Fibroblast of upper back skin (primary cell): ENCODE data around the gene GNAT3.

Experiments used
- DNase-seq: peaks from one replicate; pipeline ENCODE4 v3.0.0-alpha.2; 2013

Gene GNAT3

DNA sequence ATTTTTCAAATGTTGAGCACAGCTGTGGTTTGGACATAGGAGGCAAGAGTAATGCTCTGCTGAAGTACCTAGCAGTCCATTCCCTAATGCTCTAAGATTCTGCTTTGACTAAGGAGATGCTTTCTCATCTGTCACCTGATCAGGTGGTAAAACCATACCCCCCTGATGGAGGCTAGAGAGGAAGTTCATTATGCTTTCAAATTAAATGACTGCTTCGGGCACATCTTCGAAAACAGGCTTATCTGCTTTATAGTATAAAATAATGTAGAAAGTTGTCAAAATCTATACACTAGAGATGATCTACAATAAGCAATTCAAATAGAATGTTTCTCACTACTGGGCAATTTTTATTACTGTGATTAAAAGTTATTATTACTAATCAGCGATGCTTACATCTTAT lies at the start of gene GNAT3:
GNAT3 (minus strand) TSS at position 101 of the 400 bp plus-strand sequence. CDS start 138 bp downstream, outside the sequence.
- DNase-seq, result no peak

DNA sequence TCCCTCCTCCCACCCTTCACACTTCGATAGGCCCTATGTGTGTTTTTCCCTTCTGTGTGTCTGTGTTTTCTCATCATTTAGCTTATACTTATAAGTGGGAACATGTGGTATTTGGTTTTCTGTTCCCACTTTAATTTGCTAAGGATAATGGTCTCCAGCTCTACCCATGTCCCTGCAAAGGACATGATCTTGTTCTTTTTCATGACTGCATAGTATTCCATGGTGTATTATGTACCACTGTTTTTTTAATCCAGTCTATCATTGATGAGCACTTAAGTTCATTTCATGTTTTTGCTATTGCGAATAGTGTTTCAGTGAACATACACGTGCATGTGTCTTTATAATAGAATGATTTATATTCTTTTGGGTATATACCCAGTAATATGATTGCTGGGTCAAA lies 46.3 kb upstream of the GNAT3 start:
- DNase-seq, result no peak

DNA sequence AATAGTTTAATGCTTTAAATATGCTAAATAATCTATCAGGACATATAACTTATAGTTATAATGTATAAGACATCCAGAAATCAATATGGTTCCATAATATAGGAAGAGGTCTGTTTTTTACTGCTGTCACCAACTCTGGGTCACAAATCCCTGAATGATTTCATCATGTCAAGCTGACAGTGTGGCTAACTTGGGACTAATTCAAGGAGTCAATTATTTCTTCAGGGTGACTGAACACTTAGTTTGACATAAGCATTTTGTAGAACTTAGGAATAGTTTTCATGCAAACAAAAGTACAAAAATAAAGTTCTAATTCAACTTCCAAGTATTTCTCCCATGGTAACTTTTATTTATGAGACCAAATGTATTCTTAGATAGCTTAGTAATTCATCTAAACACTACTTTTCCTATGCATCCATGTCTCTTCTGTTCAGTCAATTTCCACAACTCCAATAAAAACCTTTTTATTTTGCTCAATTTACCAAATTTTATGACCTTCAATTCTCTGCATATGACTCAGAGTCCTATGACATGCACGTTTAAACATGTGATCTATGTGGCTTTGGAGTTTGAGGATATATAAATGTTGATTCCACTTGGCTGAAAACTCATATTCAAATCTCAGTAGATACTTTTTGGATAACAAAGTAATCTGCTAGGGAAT lies 40.3 kb upstream of the GNAT3 start:
- DNase-seq, result peak; percentile 29

DNA sequence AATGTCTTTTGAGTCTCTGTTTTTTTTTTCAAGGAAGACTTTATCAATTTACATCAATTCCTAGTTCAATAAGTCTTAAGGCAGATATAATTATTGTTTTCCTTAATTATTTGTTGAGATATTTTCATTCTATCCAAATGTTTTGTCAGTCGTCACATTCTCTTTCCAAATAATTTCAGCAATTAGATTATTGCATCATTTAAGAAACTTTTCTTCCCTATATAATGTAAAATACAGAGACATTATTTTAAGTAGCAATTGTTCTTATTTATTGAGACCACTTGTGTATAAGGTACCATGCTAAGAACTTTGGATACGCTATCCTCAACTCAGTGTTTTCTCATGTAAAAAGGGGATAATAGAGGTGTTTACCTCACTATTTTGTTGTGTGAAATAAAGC lies 38.1 kb upstream of the GNAT3 start:
- no peak for DNase-seq

DNA sequence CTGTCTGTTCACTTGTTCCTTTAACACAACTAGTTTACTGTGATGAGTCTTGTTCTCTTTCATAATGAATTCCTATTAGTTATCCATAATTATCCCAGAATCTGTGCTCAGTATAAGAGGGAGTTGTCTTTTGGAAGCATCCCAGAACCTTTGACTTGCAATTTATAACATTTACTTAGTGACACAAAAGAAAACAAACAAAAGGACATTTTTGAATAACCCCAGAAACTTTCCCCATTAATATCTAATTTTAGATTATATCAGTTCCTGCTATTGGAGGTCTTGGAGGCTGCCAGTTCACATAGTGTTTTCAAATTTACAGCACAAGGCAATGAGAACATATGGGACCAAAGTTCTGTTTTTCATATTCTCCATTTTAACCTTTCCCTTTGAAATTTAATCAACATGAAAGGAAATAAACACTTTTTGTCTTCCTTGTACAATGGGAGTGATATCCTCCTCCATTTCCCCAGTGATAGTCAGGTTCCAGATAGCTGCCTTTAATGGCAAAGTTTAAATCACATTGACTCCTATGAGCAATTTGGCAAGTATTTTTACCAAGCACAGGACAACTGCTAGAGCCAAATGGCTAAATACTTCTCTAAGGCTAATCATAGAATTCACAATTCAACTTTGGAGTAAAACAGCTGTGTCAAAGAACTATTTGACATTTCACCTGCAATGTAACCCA lies 37.1 kb upstream of the GNAT3 start:
- DNase-seq, result no peak

DNA sequence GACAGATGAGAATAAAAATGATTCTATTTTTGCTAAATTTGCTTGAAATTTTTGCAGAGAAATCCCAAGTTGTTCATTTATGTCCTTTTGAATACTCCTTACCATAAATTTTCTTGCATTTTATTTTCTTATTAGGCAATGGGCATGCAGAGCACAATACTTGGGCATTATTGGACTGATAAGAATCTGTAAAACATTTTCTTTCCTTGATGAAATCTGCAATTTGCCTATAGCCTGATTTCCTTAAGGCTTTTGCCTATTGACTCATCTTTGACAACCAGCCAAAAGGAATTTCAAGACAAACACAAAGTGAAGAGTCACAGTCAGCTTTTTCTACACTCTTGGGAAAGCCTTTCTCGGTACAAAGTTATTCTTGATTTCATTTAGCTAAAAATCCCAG lies 30.5 kb upstream of the GNAT3 start:
- peak; percentile 92 for DNase-seq

DNA sequence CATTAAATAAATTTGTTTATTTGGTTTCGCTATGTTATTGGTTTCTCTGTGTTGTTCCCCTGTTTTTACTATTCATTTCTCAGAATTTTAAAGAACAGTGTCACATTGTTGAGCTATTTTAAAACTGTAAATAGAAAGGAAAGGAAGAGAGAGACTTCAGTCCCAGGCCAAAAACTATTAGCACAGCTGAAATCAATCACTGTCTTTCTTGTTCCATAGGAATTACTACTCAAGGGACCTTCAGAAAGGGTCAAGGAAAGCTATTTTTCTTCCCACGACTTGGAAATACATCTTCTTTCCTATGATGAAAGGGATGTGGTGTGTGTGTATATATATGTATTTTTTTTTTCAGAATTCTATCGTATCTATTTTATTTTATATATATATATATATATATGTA lies 29.0 kb upstream of the GNAT3 start:
- DNase-seq, result peak; percentile 20

DNA sequence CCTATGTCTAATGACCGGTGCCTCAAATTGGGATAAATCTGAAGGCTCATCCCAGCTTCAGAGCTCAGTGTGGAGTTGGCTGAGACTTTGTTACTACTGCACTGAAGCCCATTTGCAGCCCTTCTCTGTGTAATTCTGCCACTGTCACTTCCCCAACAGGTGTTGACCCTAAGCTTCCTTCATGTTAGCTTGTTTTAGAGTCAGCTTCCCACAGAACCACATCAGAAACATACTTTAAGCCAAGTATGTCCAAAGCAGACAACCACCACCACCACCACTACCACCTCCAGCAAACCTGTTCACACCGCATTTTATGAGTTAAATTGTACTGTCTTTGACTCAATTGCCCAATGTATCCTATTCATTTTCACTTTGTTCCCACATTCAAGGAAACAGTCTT lies 25.2 kb upstream of the GNAT3 start:
- DNase-seq, result no peak

DNA sequence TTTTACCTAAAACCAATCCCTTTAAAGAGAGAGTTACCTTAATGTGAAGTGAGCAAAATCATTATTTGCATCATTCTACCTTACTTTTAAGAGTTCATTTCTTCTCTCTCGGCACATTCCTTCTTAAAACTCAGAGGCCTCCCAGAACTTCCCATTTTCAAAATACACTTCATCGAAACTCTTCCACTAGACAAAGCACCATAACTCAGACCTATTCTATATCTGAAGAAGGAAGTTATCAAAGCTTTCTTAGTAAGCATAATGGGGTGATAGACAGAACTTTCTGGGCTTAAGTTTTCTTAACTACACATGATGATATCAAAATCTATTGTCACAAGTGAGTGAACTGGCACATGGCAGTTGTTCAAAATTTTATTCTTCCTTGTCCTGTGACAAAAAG lies 24.6 kb upstream of the GNAT3 start:
- DNase-seq, result no peak

DNA sequence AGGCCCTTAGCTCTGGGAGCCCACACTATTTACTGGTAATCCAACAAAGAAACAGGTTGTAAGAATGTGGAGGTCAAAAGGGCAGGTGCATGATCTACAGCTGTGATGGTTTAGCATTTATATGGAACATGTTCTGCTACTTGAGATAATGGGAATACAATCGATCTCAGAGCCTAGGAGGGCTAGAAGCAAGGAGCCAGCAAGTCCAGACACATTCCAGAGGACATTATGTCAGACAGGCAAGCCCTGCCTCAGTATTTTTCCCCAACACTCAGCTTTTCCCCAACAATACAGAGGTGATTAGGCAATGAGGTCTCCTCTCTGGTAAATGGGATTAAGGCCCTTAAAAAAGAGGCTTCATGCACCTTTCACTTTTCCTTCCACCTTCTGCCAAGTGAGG lies 21.4 kb upstream of the GNAT3 start:
- peak; percentile 23 for DNase-seq

DNA sequence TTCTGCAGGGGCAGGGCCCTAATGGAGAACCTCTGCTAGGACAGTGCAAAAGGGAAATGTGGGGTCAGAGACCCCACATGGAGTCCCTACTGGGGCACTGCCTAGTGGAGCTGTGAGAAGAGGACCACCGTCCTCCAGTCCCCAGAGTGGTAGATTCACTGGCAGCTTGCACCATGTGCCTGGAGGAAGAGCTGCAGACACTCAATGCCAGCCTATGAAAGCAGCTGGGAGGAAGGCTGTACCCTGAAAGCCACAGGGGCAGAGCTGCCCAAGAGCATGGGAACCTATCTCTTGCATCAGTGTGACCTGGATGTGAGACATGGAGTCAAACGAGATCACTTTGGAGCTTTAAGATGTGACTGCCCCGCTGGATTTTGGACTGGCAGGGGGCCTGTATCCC lies 20.3 kb upstream of the GNAT3 start:
- DNase-seq, result no peak

DNA sequence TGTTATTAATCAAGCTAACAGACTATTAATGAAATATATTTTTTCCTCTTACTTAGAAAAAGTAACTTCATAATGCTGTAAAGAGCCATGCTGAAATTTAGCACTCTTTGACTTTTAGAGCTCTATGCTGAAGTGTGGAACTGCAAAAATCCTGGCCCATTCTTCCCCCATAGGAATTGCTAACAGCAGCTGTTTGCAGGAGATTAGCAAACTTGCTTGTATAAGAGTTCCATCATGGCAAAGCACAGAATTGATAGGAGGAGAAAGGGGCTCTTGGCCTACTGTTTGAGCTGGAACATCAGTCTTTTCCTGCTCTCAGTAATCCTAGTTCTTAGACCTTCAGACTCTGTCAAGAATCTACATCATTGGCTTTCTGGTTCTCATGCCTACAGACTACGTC lies 18.3 kb upstream of the GNAT3 start:
- DNase-seq, result no peak

DNA sequence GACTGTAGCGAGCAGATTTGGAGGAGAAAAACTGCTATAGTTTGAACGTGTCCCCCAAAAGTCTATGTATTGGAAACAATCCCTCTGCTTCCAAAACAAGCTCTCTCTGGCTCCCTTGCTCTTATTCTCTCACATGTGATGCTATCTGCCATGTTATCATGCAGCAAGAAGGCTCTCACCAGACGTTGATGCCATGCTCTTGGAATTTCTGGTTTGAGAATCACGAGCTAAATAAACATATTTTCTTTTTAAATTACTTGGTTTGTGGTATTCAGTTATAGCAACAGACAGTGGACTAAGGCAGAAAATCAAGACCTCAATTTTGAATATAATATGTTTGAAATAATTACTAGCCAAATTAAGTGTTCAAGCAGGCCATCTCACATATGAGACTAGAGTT lies 17.5 kb upstream of the GNAT3 start:
- DNase-seq, result no peak

DNA sequence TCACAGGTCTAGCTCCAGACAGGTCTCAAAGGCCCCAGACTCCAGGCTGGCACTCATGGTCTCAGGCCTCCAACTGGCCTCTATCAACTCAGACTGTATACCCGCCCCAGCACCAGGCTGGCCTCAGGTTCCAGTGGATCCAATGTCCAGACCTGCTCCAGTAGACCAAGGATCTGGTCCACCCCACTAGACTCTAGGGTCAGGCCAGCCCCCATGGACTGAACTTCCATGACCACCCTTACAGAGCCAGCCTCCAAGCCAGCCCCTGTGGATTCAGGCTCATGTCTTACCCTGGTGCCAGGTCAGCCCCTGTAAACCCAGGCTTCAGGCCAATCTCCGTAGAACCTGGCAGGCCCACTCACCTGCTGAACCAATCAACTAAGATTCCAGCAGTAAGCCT lies 16.8 kb upstream of the GNAT3 start:
- DNase-seq, result no peak

DNA sequence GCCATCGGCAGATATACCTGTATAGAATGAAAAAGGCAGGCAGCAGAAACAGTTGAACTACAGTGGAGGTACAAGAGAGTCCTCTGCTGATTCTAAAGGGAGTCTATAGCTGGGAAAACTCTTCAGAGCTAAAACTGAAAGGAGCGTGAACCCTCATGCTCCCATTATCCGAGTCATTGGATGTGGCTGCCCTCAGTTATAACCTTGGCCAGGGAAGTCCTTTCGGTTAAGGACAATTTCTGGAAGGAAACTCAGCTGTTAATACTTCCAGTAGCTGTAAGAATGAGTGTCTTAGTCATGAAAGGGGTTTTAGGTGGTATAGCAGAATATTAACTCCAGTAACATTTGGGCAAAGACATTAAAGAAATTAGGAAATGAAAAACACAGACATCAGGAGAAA lies 14.6 kb upstream of the GNAT3 start:
- DNase-seq, result no peak

DNA sequence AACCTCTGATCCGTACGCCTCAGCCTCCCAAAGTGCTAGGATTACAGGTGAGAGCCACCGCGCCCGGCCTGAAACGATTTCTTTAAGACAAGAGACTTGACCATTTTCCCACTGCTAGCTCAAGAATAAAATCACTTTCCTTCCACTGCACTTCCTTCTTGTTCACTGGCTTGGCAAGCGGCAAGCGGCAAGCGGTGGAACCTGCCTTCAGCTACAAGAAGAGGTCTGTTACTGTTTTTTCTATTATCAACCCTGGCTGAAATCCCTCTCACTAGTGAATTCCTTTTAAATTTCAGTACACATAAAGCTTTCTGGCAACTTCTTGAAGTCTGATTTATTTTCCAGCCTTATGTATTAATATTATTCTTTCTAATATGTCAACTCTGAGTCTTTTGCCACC lies 12.8 kb upstream of the GNAT3 start:
- DNase-seq, result no peak

DNA sequence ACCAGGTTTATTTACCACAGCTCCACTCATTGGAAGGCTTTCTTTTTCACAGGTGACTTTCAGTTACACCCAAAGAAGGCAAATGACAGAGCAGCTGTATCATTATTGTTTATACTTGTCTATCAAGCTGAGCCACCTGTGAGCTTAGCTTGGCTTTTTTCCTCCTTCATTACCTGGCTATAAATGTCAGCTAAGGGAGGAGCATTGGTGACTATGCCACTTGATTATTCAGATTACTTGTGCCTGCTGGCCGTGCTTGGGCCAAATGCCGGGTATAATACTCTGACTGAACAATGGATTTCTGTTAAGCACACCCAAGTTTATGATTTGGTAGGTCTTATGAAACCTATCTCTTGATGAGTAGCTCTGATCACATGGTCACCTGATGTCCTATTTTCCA lies 9.9 kb upstream of the GNAT3 start:
- DNase-seq, result no peak

DNA sequence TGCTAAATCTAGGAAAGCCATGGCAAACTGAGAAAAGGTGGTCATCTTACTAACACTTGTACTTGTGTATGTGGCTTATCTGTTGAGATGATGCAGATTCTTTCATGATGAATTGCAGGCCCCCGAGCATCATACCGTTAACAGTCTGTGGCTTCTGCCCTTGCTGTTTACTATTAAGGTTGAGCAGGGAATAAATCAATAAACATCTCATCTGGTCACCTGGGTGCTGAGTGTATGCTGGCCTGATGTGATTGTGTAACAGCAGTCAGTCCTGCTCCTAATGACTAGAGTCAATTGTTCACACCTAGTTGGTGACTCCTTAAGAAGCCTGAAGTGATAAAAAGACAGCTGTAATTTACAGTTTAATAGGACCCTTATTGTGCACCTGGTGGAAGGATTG lies 8.3 kb upstream of the GNAT3 start:
- DNase-seq, result no peak

DNA sequence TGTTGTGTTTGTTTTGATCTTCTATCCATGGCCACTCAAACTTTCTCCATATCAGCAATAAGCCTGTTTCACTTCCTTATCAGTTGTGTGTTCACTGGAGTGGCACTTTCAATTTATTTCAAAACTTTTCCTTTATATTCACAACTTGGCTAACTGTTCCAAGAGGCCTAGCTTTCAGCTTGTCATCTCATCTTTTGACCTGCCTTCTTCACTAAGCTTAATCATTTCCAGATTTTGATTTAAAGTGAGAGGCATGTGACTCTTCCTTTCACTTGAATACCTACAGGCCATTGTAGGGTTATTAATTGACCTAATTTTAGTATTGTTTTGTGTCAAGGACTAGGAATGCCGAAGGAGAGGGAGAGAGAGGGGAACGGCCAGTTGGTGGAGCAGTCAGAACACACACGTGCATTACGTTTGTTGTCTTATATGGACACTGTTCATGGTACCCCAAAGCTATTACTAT lies 5.5 kb upstream of the GNAT3 start:
- DNase-seq, result no peak

DNA sequence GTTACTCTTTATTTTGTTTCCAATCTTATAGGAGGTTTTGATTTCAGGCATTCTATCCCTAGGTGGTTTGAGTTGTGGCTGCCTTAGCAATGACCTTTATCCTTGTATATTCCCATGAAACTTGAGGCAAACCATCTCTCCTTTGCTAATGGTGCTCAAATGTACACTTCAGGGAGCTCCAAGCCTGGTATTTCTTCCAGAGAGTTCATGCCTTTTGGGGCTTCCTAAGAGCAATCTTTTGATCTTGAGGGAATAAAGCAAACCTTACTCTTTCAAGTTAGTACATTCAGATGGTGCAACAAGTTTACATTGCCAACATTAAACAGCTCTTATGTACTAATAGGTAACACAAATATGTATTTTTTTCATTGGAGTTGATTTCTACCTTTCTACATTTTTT lies 3.4 kb upstream of the GNAT3 start:
- DNase-seq, result no peak

DNA sequence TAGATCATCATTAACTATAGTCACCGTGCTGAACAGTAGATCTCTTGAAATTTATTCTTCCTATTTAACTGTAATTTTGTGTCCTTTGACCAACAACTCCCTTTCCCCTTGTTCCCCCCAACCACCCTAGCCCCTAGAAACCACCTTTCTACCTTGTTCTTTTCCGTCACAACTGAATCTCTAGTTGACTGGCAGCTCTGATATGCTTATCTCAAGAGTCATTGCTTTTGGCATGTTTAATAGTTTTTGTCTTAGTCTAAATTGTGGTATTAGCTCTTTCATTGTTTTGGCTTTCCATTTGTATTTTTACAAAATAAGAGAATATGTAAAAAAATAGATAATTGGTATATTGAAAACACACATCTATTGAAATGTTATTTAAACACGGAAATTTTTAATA lies 1.8 kb downstream of the GNAT3 start:
- DNase-seq, result no peak

DNA sequence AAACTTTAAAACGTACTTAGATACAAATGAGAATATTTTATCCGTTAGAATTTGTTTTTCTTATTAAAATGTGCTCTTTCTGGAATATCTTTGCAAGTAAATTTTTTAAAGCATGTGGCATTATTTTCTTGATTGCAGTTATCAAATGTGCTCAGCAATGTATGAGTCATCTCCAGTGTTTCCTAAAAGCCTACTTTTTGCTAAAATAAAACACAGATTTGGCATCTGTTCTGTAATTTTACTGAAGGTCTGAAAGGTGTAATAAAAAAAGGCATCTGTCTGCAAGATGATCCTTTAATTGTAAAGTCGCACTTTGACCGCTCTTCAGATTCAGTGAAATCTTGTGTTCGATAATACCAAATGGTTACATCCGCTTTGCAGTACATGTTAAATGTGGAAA lies 3.4 kb downstream of the GNAT3 start:
- peak; percentile 20 for DNase-seq

DNA sequence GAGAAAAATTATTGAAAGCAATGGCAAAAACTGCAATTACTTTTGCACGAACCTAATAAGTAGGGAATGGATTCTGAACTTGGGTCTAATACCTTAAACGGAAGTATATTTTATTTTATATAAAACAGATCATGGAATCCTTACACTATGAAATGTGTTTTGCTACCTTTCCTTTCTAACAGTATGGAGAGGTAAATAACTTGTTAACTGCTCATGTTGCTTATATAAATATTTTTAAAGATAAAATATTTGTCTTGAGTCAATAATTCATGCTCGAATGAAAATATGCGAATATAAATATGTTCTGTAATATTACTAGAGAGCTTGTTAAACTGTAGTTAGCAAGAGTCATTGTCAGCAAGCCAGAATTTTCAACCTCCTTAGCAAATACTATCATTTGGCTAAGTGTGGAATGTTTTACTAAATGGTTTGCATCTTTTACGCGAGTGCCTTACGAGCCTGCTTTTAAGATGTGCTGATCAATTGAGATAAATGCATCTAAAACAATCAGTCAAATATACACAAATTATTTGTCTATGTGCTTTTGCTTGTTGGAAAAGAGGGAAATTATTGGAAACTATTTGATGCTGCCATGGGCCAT lies 5.9 kb downstream of the GNAT3 start:
- DNase-seq, result no peak

DNA sequence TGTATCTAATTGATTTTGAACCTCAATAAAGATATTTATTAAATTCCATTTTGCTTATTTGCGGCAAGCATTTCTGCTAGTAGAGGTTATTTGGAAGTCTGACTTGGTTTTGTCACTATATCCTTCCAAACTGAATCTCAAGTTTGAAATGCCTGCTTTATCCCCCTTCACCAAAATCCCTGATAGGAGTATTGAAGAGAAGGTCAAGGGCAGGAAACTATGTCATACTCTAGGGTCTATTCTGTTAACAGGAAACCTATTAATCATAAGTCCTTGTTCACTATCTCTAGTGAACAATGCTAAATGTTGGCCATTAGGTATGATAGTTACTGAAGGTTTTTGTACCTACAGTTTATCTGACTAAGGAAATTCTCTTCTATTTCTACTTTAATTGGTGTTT lies 11.5 kb downstream of the GNAT3 start:
- no peak for DNase-seq
